GM21390 (cell line): ENCODE measurements around the gene SLFN12L.

Experiments used
- ATAC-seq: cut with Tn5 transposase; IDR thresholded peaks from one replicate; pipeline ENCODE4 v1.9.1; 2021; ENCODE audit not compliant: unreplicated experiment

The SLFN12L gene

DNA sequence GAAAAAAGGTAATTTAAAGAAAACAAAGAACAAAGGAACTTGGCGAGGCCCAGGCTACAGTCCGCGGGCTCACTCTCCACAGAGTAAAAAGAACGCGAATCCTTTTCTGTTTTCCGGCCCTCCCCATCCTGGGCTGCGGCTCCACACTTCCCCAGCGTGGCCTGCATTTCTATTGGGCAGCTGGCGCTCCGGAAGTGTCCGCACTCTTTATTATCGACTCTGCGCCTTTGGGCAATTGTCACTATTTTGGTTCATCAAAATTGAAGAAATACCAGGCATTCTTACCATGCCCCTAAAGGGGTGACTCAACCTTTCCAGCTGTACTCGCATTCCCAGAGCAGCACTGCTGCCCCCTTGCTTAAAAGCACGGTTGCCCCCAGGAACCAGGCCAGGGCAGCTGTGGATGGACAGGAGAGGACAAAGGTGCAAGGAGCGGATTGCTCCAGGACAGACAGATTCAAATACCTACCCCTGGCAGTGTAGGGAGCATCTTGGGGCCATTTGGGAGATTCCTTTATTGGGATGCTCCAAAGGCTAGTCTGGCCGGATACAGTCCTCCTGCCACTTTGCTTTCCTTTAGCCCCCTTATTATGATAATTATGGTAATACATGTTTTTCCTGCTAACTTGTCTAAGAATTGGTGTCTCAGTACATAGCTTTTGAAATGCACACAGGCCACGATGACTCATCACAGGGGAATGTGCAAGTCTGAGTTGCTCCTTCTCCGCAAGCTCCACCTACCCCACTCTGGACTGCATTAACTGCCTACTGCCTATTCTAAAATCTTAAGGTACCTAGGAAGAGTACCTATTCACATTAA lies 104.2 kb downstream of the SLFN12L start:
- no peak for ATAC-seq

DNA sequence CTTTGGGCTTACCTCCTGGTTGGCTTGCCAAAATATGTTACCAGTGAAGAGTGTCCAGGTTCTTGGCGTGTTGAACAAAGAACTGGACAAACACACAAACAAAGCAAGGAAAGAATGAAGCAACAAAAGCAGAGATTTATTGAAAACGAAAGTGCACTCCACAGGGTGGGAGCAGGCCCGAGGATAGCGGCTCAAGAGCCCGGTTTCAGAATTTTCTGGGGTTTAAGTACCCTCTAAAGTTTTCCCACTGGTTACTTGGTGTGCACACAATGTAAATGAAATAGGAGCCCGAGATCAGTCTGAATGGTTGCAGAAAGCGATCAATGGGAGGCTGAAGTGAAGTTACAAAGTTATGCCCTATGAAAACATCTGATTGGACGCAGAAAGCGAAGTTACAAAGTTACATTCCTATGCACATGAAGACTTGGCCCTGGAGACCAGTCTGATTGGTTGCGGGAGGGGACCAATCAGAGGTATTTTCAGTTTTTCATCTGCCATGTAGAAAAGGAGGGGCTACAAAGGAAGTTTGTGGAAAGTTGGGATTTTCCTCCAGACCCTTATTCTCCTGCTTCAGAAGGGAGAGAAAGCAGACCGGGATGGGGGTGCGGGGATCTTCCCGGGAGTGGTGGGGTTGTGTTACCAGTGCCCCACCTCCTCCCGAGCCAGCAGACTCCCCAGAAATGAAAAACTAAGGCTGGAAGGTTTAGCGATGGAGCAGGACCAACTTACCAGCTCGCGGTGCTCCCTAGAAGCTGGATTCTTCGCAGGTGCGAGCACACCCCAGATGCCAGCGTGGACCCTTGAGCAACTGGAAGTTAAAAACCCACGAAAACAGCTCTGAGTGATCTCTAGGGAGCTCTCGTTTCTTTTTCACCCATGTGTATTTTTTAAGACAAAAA lies 105.1 kb downstream of the SLFN12L start, which contains the start of gene SLFN12:
Gene SLFN12, minus strand, starts transcription at position 325 of the 899 bp plus-strand sequence. CDS start 9,472 bp downstream, outside the sequence.
- ATAC-seq = peak; percentile 80

DNA sequence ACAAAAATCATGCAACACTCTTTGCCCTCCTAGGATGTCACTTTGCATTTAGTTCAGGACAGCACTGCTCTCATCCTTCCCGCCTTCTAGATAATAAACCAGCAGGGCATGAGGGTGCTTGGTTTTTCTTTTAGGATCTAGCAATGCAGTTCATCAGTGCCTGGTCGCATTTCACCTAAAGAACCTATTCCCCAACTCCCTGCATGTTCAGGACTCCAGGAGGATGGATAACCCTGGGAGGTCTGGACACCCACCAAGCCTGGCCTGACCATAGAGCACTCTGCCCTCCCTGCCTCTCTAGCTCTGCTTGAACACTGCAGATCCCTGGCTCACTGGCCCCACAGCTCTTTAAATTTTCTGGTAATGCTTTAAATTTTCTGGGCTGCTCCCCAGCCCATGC lies 107.8 kb downstream of the SLFN12L start:
- ATAC-seq = no peak

DNA sequence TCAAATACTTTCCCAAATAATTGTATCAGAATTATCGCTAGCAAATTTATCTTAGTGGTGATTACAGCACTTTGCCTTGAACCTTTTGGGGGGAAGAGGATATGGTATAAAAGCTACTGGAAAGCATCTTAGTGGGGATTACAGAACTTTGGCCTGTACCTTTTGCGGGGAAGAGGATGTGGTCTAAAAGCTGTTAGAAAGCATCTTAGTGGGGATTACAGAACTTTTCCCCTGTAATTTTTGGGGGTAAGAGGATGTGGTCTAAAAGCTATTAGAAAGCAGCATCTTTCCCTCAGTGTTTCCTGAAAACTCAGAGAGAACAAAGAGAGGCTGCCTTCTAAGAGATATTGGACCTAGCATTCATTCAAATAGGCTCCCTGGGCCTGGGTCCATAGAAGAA lies 109.2 kb downstream of the SLFN12L start:
- no peak for ATAC-seq

DNA sequence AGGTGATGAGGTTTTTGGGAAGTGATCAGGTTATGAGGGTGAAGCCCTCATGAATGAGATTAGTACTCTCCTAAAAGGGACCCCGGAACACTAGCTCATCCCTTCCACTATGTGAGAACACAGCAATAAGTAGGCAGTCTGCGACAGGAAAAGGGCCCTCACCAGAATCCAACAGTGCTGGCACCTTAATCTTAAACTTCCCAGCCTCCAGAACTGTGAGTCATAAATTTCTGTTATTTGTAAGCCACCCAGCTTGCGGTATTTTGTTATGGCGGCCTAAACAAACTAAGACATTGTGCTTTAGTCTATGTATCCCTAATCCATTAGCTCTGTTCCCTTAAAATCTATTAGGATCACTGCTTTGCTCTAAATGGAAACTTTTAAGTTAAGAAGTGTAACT lies 113.7 kb downstream of the SLFN12L start:
- ATAC-seq = no peak
